Natural killer cell (primary cell): ENCODE results near the gene TMEM41A. TPM values are rescaled to one million over a fixed set of nuclear protein-coding genes. Genes with fewer than 3 reads are reported as not detected.
"Not testable (repeated sequence)": the region's sequence is repeated elsewhere in the genome, so short reads cannot be mapped to it uniquely, and the experiment has no call there.

ENCODE experiments used
- ATAC-seq, 3 donors: fragments of 150-1000 bp in 2 of 3; fragments of 200-7000 bp in 1 of 3; cut with Tn5 transposase; 1 replicate in 1 of 3; 2 replicates in 2 of 3; pipeline ENCODE4 v1.10.0; 2021; ENCODE audit warnings: mild to moderate bottlenecking in 2 of 3, moderate library complexity in 2 of 3
- DNase-seq, 2 donors: peaks; one replicate each; pipeline versions ENCODE4 v3.0.0 to v3.0.0-alpha.2; 2013 to 2021; ENCODE audit warnings: mixed read lengths in 1 of 2
- H3K27ac ChIP-seq: one replicate; pipeline ENCODE4 v1.5.1; 2013; ENCODE audit warnings: mild to moderate bottlenecking, low read length
- H3K27me3 ChIP-seq: one replicate; pipeline ENCODE4 v1.6.1; 2013; ENCODE audit warnings: low read length; ENCODE audit not compliant: control insufficient read depth, insufficient read depth
- H3K36me3 ChIP-seq: one replicate; pipeline ENCODE4 v1.6.1; 2013; ENCODE audit warnings: low read length; ENCODE audit not compliant: control insufficient read depth, insufficient read depth
- H3K4me1 ChIP-seq: one replicate; pipeline ENCODE4 v1.6.1; 2013; ENCODE audit warnings: low read length; ENCODE audit not compliant: control insufficient read depth, insufficient read depth
- H3K4me3 ChIP-seq: one replicate; pipeline ENCODE4 v1.5.1; 2013; ENCODE audit warnings: low read length
- H3K9me3 ChIP-seq: one replicate; pipeline ENCODE4 v1.6.1; 2013; ENCODE audit warnings: low read length; ENCODE audit not compliant: control insufficient read depth, insufficient read depth
- H3K27ac Mint-ChIP-seq, 2 donors: one replicate each; pipeline ENCODE4 v1.8.0; 2022; ENCODE audit warnings: mild to moderate bottlenecking in 2 of 2, mixed read lengths in 2 of 2, moderate library complexity in 1 of 2
- H3K27me3 Mint-ChIP-seq, 2 donors: one replicate each; pipeline ENCODE4 v1.8.0; 2022; ENCODE audit warnings: low read depth in 2 of 2, mixed read lengths in 2 of 2
- H3K36me3 Mint-ChIP-seq: one replicate; pipeline ENCODE4 v1.8.0; 2022; ENCODE audit warnings: mixed read lengths
- H3K4me1 Mint-ChIP-seq, 2 donors: one replicate each; pipeline ENCODE4 v1.8.0; 2022; ENCODE audit warnings: mixed read lengths in 2 of 2
- H3K4me3 Mint-ChIP-seq: one replicate; pipeline ENCODE4 v1.8.0; 2022; ENCODE audit warnings: mild to moderate bottlenecking, moderate library complexity, mixed read lengths
- H3K9me3 Mint-ChIP-seq, 2 donors: one replicate each; pipeline ENCODE4 v1.8.0; 2022; ENCODE audit warnings: mixed read lengths in 2 of 2
- WGBS: methylation state at CpG from one replicate; pipeline ENCODE4 v1.1.7; 2013; ENCODE audit warnings: missing lambda C conversion rate; ENCODE audit not compliant: insufficient coverage; 5-methylcytosine and 5-hydroxymethylcytosine counted together
- intact Hi-C: fragments of 100-400 bp; cut with micrococcal nuclease; formaldehyde crosslinking; loops from one replicate; pipeline ENCODE4 v1.14.2; 2022
- total RNA-seq, 4 donors: library from RNA; stranded (reverse); fragments of 120-200 nt in 1 of 4; gene quantifications; one replicate each; pipeline versions ENCODE4 v1.2.3 to v1.2.4, GENCODE V29; 2013 to 2022
- TF ChIP-seq, protein P1 (sequence below): fragments of 200-600 bp; IDR thresholded peaks from one replicate; pipeline ENCODE4 v1.8.0; 2022; ENCODE audit warnings: antibody characterized with exemption

TMEM41A gene
- total RNA-seq, 3 donors from 2014 or later (not counting 1 experiment from before 2014, with no cell fraction given): 28.3 to 35.4 (median 35.0) TPM

DNA sequence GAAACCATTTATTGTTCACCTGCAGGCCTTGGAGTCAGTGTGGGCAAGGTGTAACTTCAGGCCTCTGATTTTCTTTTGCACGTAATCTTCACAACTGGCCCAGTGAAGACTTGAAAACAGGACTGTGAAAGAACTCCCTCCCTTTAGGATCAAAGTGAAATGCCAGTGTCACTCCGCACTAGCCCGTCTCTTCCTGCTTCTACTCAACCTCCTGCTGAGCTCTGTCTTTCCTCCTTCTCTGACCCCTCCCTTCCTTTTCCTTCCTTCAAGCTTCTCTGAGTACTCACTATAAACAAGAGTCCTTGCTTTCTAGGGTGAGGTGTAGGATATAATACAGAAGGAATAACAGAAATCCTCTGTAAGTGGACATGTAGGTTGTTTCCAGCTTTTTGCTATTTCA lies 28.5 kb downstream of the TMEM41A start:
- Mint-ChIP-seq H3K27me3 (no peaks in the 10 kb centered on the region), H3K36me3 (peaks cover 5% of the 10 kb centered on the region), H3K27ac (no peak overlapping the region), H3K4me1 (no peaks in the 10 kb centered on the region), H3K4me3 (no peak overlapping the region), H3K9me3 (no peaks in the 10 kb centered on the region)
- no peaks in the 10 kb centered on the region for H3K36me3 ChIP-seq
- no peaks in the 10 kb centered on the region for H3K27me3 ChIP-seq
- H3K27ac ChIP-seq: no peak overlapping the region
- intact Hi-C loops: no loop called here
- no peaks in the 10 kb centered on the region for H3K9me3 ChIP-seq
- ATAC-seq (no peak), DNase-seq (no peak)
- H3K4me3 ChIP-seq: no peak overlapping the region
- no peaks in the 10 kb centered on the region for H3K4me1 ChIP-seq
- 98% methylated on average over 3 of the region's 3 CpGs for WGBS
- TF ChIP-seq, protein P1, sequence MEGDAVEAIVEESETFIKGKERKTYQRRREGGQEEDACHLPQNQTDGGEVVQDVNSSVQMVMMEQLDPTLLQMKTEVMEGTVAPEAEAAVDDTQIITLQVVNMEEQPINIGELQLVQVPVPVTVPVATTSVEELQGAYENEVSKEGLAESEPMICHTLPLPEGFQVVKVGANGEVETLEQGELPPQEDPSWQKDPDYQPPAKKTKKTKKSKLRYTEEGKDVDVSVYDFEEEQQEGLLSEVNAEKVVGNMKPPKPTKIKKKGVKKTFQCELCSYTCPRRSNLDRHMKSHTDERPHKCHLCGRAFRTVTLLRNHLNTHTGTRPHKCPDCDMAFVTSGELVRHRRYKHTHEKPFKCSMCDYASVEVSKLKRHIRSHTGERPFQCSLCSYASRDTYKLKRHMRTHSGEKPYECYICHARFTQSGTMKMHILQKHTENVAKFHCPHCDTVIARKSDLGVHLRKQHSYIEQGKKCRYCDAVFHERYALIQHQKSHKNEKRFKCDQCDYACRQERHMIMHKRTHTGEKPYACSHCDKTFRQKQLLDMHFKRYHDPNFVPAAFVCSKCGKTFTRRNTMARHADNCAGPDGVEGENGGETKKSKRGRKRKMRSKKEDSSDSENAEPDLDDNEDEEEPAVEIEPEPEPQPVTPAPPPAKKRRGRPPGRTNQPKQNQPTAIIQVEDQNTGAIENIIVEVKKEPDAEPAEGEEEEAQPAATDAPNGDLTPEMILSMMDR: no peak

DNA sequence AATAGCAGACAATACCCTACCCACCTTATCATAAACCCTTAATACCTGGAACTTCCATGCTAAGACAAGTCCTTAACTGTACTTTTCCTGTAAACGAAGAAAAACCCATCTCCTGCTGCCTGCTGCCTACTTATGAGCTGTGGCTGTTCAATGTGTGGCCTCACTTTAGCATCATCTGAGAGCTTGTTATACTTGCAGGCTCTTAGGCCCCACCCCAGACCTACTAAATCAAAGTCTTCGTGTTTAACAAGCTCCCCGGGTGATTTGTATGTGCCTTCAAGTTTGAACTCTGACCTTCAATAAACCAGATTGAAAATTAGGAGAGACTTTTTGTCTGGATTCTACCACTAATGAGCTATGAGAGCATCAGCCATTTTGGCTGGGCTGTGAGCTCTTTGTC lies 29.3 kb downstream of the TMEM41A start:
- Mint-ChIP-seq H3K27me3 (no peaks in the 10 kb centered on the region), H3K4me3 (no peak overlapping the region), H3K36me3 (peaks cover 5% of the 10 kb centered on the region), H3K27ac (no peak overlapping the region), H3K9me3 (no peaks in the 10 kb centered on the region), H3K4me1 (no peaks in the 10 kb centered on the region)
- DNase-seq (no peak), ATAC-seq (no peak)
- no peaks in the 10 kb centered on the region for H3K27me3 ChIP-seq
- no peaks in the 10 kb centered on the region for H3K9me3 ChIP-seq
- intact Hi-C loops: no loop called here
- 91% methylated on average over 3 of the region's 3 CpGs for WGBS
- TF ChIP-seq, protein P1: no peak
- H3K27ac ChIP-seq: no peak overlapping the region
- no peaks in the 10 kb centered on the region for H3K4me1 ChIP-seq
- H3K36me3 ChIP-seq: no peaks in the 10 kb centered on the region
- no peak overlapping the region for H3K4me3 ChIP-seq

DNA sequence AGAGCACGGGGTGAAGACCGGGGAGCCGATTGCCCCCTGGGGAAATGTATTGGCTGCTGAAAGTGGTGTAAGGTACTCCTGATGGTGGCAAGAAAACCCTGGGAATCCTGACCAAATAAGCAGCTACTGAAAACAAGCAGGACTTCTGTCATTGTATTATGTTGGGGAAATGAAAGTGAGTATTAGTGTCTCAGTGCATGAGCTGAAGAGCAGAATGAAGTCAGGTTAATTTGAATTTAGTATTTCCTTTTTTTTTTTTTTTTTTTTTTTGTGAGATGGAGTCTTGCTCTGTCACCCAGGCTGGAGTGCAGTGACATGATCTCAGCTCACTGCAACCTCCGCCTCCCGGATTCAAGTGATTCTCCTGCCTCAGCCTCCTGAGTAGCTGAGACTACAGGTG lies 32.7 kb downstream of the TMEM41A start:
- H3K36me3 ChIP-seq, DNase-seq, H3K4me1 ChIP-seq, H3K4me1 Mint-ChIP-seq, H3K4me3 Mint-ChIP-seq, H3K9me3 Mint-ChIP-seq, intact Hi-C loops, H3K27ac ChIP-seq, H3K9me3 ChIP-seq, H3K27me3 ChIP-seq, ATAC-seq, H3K27me3 Mint-ChIP-seq, H3K36me3 Mint-ChIP-seq, H3K27ac Mint-ChIP-seq, H3K4me3 ChIP-seq: not testable (repeated sequence)
- 94% methylated on average over 5 of the region's 5 CpGs for WGBS

DNA sequence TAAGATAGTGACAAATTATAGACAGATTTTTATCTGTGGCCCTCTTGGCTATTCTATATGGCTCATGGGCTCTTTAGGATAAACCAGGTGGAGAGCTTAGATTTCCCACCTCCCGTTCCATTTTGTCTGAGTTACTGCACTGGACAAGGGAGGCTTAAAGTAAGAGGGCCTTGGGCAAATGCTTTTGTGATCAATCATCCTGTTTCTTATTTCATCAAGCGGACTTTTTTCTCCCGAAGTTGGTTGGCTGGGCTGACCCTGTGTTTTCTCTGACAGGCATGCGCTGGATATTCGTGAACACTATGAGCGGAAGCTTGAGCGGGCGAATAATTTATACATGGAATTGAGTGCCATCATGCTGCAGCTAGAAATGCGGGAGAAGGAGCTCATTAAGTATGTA lies 33.4 kb downstream of the TMEM41A start:
- ATAC-seq: no peak
- Mint-ChIP-seq H3K27ac (no peak overlapping the region), H3K4me3 (no peak overlapping the region), H3K27me3 (no peaks in the 10 kb centered on the region), H3K4me1 (no peaks in the 10 kb centered on the region), H3K36me3 (no peaks in the 10 kb centered on the region), H3K9me3 (no peaks in the 10 kb centered on the region)
- H3K27ac ChIP-seq: no peak overlapping the region
- TF ChIP-seq, protein P1: no peak
- over 99% methylated on average over 9 of the region's 9 CpGs for WGBS
- intact Hi-C loops: no loop called here
- DNase-seq: no peak
- H3K4me3 ChIP-seq: no peak overlapping the region
- H3K9me3 ChIP-seq: no peaks in the 10 kb centered on the region
- H3K27me3 ChIP-seq: no peaks in the 10 kb centered on the region
- H3K4me1 ChIP-seq: no peaks in the 10 kb centered on the region
- H3K36me3 ChIP-seq: no peaks in the 10 kb centered on the region
